ENCODE data around the gene AP1G1.
"Not testable (repeated sequence)": the region's sequence is repeated elsewhere in the genome, so short reads cannot be mapped to it uniquely, and the experiment has no call there.

AP1G1 gene

GRCh38 chr16:71808593-71809459 lies at the start of gene AP1G1:
AP1G1 (minus strand) TSS chr16:71808834; CDS start chr16:71789479, 19,355 bp downstream.
- DNase-seq (ENCODE audit: low spot score), result peak; percentile 94

- DNase-seq (ENCODE audit: low spot score), result no peak
Measured at GRCh38 chr16:71855937-71856662, 47.5 kb upstream of the AP1G1 start.

GRCh38 chr16:71854369-71854948 lies 45.8 kb upstream of the AP1G1 start:
- no peak for DNase-seq (ENCODE audit: low spot score)

GRCh38 chr16:71853413-71853812 lies 44.8 kb upstream of the AP1G1 start:
- DNase-seq (ENCODE audit: low spot score), result no peak

- no peak for DNase-seq (ENCODE audit: low spot score)
Measured at GRCh38 chr16:71852561-71852960, 43.9 kb upstream of the AP1G1 start.

- DNase-seq (ENCODE audit: low spot score), result no peak
Measured at GRCh38 chr16:71852158-71852557, 43.5 kb upstream of the AP1G1 start.

GRCh38 chr16:71851746-71852145 lies 43.1 kb upstream of the AP1G1 start:
- DNase-seq (ENCODE audit: low spot score), result no peak

GRCh38 chr16:71848622-71849021 lies 40.0 kb upstream of the AP1G1 start:
- DNase-seq (ENCODE audit: low spot score), result no peak

GRCh38 chr16:71847096-71847495 lies 38.5 kb upstream of the AP1G1 start:
- no peak for DNase-seq (ENCODE audit: low spot score)

GRCh38 chr16:71846431-71846830 lies 37.8 kb upstream of the AP1G1 start:
- DNase-seq (ENCODE audit: low spot score), result peak; percentile 39

GRCh38 chr16:71845639-71846430 lies 37.2 kb upstream of the AP1G1 start, which contains the start of gene ATXN1L:
ATXN1L (plus strand) TSS chr16:71845976; CDS start chr16:71849741, 3,765 bp downstream.
- DNase-seq (ENCODE audit: low spot score), result peak; percentile 99

- no peak for DNase-seq (ENCODE audit: low spot score)
Measured at GRCh38 chr16:71843572-71843971, 34.9 kb upstream of the AP1G1 start.

- DNase-seq (ENCODE audit: low spot score), result no peak
Measured at GRCh38 chr16:71840052-71840451, 31.4 kb upstream of the AP1G1 start.

- DNase-seq (ENCODE audit: low spot score), result no peak
Measured at GRCh38 chr16:71837150-71837549, 28.5 kb upstream of the AP1G1 start.

GRCh38 chr16:71834291-71834690 lies 25.7 kb upstream of the AP1G1 start:
- no peak for DNase-seq (ENCODE audit: low spot score)

- DNase-seq (ENCODE audit: low spot score), result not testable (repeated sequence)
Measured at GRCh38 chr16:71832112-71832511, 23.5 kb upstream of the AP1G1 start.

- not testable (repeated sequence) for DNase-seq (ENCODE audit: low spot score)
Measured at GRCh38 chr16:71831698-71832097, 23.1 kb upstream of the AP1G1 start.

- DNase-seq (ENCODE audit: low spot score), result no peak
Measured at GRCh38 chr16:71830359-71830758, 21.7 kb upstream of the AP1G1 start.

- no peak for DNase-seq (ENCODE audit: low spot score)
Measured at GRCh38 chr16:71826533-71827017, 17.9 kb upstream of the AP1G1 start.

- not testable (repeated sequence) for DNase-seq (ENCODE audit: low spot score)
Measured at GRCh38 chr16:71817155-71817500, 8.5 kb upstream of the AP1G1 start.

GRCh38 chr16:71811261-71811803 lies 2.7 kb upstream of the AP1G1 start:
- DNase-seq (ENCODE audit: low spot score), result no peak

- DNase-seq (ENCODE audit: low spot score), result not testable (repeated sequence)
Measured at GRCh38 chr16:71810155-71810530, 1.5 kb upstream of the AP1G1 start.
